H9 (cell line): Measurements from ENCODE around the gene MOB3A. TPM values are rescaled to one million over a fixed set of nuclear protein-coding genes. Genes with fewer than 3 reads are reported as not detected.

ENCODE experiments used
- DNase-seq: peaks from one replicate; pipeline ENCODE4 v3.0.0-alpha.2; 2017
- H2AFZ ChIP-seq: one replicate; pipeline ENCODE4 v1.6.1; 2013; ENCODE audit warnings: mild to moderate bottlenecking, low read length, control low read depth, moderate library complexity
- H2AK5ac ChIP-seq: 2 replicates; pipeline ENCODE4 v1.6.1; 2013; ENCODE audit warnings: low read length, control low read depth, mixed read lengths; ENCODE audit not compliant: insufficient read length
- H2BK120ac ChIP-seq: one replicate; pipeline ENCODE4 v1.6.1; 2013; ENCODE audit warnings: low read depth, mild to moderate bottlenecking, low read length, control low read depth, inconsistent platforms; ENCODE audit not compliant: poor library complexity, severe bottlenecking
- H2BK12ac ChIP-seq: 2 replicates; pipeline ENCODE4 v1.6.1; 2013; ENCODE audit warnings: low read length, control low read depth, mixed read lengths, low read depth; ENCODE audit not compliant: insufficient read length
- H2BK15ac ChIP-seq: 2 replicates; pipeline ENCODE4 v1.6.1; 2013; ENCODE audit warnings: low read depth, low read length, control low read depth
- H2BK20ac ChIP-seq: one replicate; pipeline ENCODE4 v1.6.1; 2013; ENCODE audit warnings: low read depth, mild to moderate bottlenecking, low read length, control low read depth, inconsistent platforms; ENCODE audit not compliant: poor library complexity, severe bottlenecking
- H2BK5ac ChIP-seq: 2 replicates; pipeline ENCODE4 v1.6.1; 2013; ENCODE audit warnings: low read length, control low read depth, mixed read lengths; ENCODE audit not compliant: insufficient read length
- H3K14ac ChIP-seq: 2 replicates; pipeline ENCODE4 v1.6.1; 2013; ENCODE audit warnings: low read length, control low read depth; ENCODE audit not compliant: insufficient read depth
- H3K18ac ChIP-seq: 2 replicates; pipeline ENCODE4 v1.6.1; 2013; ENCODE audit warnings: low read depth, mild to moderate bottlenecking, mixed read lengths, low read length, control low read depth; ENCODE audit not compliant: insufficient read length
- H3K23ac ChIP-seq: 2 replicates; pipeline ENCODE4 v1.6.1; 2013; ENCODE audit warnings: low read length, control low read depth, mixed read lengths, low read depth; ENCODE audit not compliant: insufficient read length
- H3K23me2 ChIP-seq: 2 replicates; pipeline ENCODE4 v1.6.1; 2013; ENCODE audit warnings: low read depth, mild to moderate bottlenecking, mixed read lengths, low read length, control low read depth; ENCODE audit not compliant: insufficient read length, poor library complexity, severe bottlenecking
- H3K27ac ChIP-seq: 2 replicates; pipeline ENCODE4 v1.5.1; 2013; ENCODE audit warnings: low read length, control low read depth, mixed read lengths, low read depth; ENCODE audit not compliant: insufficient read length
- H3K27me3 ChIP-seq: 2 replicates; pipeline ENCODE4 v1.6.1; 2013; ENCODE audit warnings: low read length, control low read depth, inconsistent platforms; ENCODE audit not compliant: insufficient read depth
- H3K4ac ChIP-seq: 2 replicates; pipeline ENCODE4 v1.6.1; 2013; ENCODE audit warnings: low read depth, mild to moderate bottlenecking, control low read depth, inconsistent platforms, low read length, moderate library complexity
- H3K4me1 ChIP-seq: 2 replicates; pipeline ENCODE4 v1.6.1; 2013; ENCODE audit warnings: low read length, control low read depth, inconsistent platforms; ENCODE audit not compliant: insufficient read depth
- H3K4me2 ChIP-seq: 2 replicates; pipeline ENCODE4 v1.6.1; 2013; ENCODE audit warnings: low read length, control low read depth, mixed read lengths; ENCODE audit not compliant: insufficient read length, insufficient read depth
- H3K56ac ChIP-seq: 2 replicates; pipeline ENCODE4 v1.6.1; 2013; ENCODE audit warnings: low read depth, mild to moderate bottlenecking, mixed read lengths, low read length, control low read depth; ENCODE audit not compliant: insufficient read length
- H3K79me1 ChIP-seq: 2 replicates; pipeline ENCODE4 v1.6.1; 2013; ENCODE audit warnings: low read depth, mild to moderate bottlenecking, moderate library complexity, low read length, control low read depth, inconsistent platforms; ENCODE audit not compliant: insufficient read depth, poor library complexity, severe bottlenecking
- H3K79me2 ChIP-seq: 2 replicates; pipeline ENCODE4 v1.6.1; 2013; ENCODE audit warnings: low read length, control low read depth, inconsistent platforms; ENCODE audit not compliant: insufficient read depth
- H3K9ac ChIP-seq: 2 replicates; pipeline ENCODE4 v1.6.1; 2013; ENCODE audit warnings: low read length, control low read depth, mixed read lengths; ENCODE audit not compliant: insufficient read length; ENCODE audit errors: extremely low read depth
- H3K9me3 ChIP-seq: one replicate; pipeline ENCODE4 v1.6.1; 2013; ENCODE audit warnings: low read depth, low read length, inconsistent platforms; ENCODE audit not compliant: control insufficient read depth
- H3T11ph ChIP-seq: one replicate; pipeline ENCODE4 v1.6.1; 2013; ENCODE audit warnings: mild to moderate bottlenecking, low read length, control low read depth, inconsistent platforms
- H4K20me1 ChIP-seq: one replicate; pipeline ENCODE4 v1.6.1; 2013; ENCODE audit not compliant: control insufficient read depth, insufficient read length, insufficient read depth
- H4K5ac ChIP-seq: 2 replicates; pipeline ENCODE4 v1.6.1; 2013; ENCODE audit warnings: low read depth, mild to moderate bottlenecking, mixed read lengths, low read length, control low read depth; ENCODE audit not compliant: insufficient read length
- H4K8ac ChIP-seq: replicated peaks from 2 replicates; pipeline ENCODE4 v1.6.1; 2013; ENCODE audit warnings: low read length, control low read depth, mixed read lengths, low read depth; ENCODE audit not compliant: insufficient read length
- H4K91ac ChIP-seq: 2 replicates; pipeline ENCODE4 v1.6.1; 2013; ENCODE audit warnings: low read depth, mild to moderate bottlenecking, moderate library complexity, mixed read lengths, low read length, control low read depth; ENCODE audit not compliant: insufficient read length
- H3K27ac Mint-ChIP-seq, 3 experiments: 2 replicates in 2 of 3; 3 replicates in 1 of 3; pipeline ENCODE4 v1.8.0; 2020 to 2021; ENCODE audit warnings: mixed read lengths in 3 of 3, mild to moderate bottlenecking in 1 of 3, moderate library complexity in 1 of 3
- H3K27me3 Mint-ChIP-seq: 2 replicates; pipeline ENCODE4 v1.8.0; 2021; ENCODE audit warnings: low read depth, mild to moderate bottlenecking, moderate library complexity, mixed read lengths
- H3K36me3 Mint-ChIP-seq, 3 experiments: 2 replicates in 2 of 3; 3 replicates in 1 of 3; pipeline ENCODE4 v1.8.0; 2020 to 2021; ENCODE audit warnings: low read depth in 3 of 3, mixed read lengths in 3 of 3; ENCODE audit not compliant: insufficient read depth in 1 of 3
- H3K4me1 Mint-ChIP-seq, 2 experiments: 2 replicates each; pipeline ENCODE4 v1.8.0; 2020; ENCODE audit warnings: mixed read lengths in 2 of 2
- H3K4me3 Mint-ChIP-seq, 2 experiments: 2 replicates in 1 of 2; 3 replicates in 1 of 2; pipeline ENCODE4 v1.8.0; 2020 to 2021; ENCODE audit warnings: mild to moderate bottlenecking in 2 of 2, mixed read lengths in 2 of 2, moderate library complexity in 1 of 2
- H3K9me3 Mint-ChIP-seq, 2 experiments: 2 replicates in 1 of 2; 3 replicates in 1 of 2; pipeline ENCODE4 v1.8.0; 2020; ENCODE audit warnings: mild to moderate bottlenecking in 2 of 2, mixed read lengths in 2 of 2, moderate library complexity in 1 of 2
- WGBS: extraction: QIAGEN DNeasy Blood & Tissue Kit; methylation state at CpG from one replicate; pipeline ENCODE4 v1.1.7; 2013; ENCODE audit warnings: missing lambda C conversion rate, low lambda C conversion rate, mixed read lengths; ENCODE audit not compliant: insufficient read length; ENCODE audit errors: extremely low coverage; 5-methylcytosine and 5-hydroxymethylcytosine counted together
- total RNA-seq: library from RNA; stranded (reverse); gene quantifications from 2 replicates; pipeline ENCODE4 v1.2.1, GENCODE V29; 2021
- TF ChIP-seq, protein P1 (sequence below): fragments of 200-600 bp; sonication (generic); conservative IDR thresholded peaks from 3 replicates; pipeline ENCODE4 v1.8.0; 2021; ENCODE audit warnings: antibody characterized with exemption, mild to moderate bottlenecking

The MOB3A gene
- total RNA-seq, 1 experiment from 2014 or later, result 11.5 TPM

DNA sequence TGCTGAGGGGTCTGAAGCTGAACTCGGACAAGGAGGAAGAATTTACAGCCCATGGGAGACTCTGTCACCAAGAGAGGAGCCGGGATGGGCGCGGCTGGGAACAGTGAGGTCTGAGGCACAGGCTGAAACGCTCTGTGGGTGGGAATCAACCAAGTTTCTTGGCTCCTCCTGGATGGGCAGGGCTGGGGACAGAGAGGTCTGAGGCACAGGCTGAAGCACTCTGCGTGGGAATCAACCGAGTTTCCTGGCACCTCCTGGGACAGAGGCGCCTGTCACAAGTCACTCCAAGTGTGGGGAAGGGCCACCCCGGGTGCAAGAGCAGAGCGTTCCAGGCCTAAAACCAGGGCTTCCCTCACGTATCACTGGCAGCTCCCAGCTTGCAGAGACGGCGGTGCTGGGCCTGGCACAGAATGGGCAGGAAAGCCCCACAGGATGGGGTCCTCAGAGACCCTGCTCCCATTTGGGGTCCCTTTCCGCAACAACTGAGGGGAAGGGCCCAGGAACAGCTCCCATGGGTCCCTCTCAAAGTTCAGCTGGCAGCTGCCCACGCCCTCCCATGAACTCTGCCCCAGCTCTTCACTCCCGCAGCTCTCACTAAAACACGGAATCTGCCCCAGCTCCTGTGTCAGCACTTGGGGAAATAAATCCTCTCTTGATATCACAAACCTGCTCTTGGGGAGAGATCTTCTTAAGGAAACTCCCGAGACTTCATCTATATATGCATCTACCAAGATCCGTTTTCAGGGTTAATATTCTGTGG is 36.8 kb upstream of the MOB3A start:
- H3K4me2 ChIP-seq, result no peak overlapping the region
- no peak overlapping the region for H4K5ac ChIP-seq
- TF ChIP-seq, protein P1, sequence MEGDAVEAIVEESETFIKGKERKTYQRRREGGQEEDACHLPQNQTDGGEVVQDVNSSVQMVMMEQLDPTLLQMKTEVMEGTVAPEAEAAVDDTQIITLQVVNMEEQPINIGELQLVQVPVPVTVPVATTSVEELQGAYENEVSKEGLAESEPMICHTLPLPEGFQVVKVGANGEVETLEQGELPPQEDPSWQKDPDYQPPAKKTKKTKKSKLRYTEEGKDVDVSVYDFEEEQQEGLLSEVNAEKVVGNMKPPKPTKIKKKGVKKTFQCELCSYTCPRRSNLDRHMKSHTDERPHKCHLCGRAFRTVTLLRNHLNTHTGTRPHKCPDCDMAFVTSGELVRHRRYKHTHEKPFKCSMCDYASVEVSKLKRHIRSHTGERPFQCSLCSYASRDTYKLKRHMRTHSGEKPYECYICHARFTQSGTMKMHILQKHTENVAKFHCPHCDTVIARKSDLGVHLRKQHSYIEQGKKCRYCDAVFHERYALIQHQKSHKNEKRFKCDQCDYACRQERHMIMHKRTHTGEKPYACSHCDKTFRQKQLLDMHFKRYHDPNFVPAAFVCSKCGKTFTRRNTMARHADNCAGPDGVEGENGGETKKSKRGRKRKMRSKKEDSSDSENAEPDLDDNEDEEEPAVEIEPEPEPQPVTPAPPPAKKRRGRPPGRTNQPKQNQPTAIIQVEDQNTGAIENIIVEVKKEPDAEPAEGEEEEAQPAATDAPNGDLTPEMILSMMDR, result no peak
- H3K4ac ChIP-seq, result no peak overlapping the region
- Mint-ChIP-seq H3K27me3 (no peaks in the 10 kb centered on the region), H3K4me1 (no peaks in the 10 kb centered on the region), H3K9me3 (no peaks in the 10 kb centered on the region), H3K27ac (peak overlapping the region in 1 of 3 experiments; percentile 63; a peak in 2 of 7 replicates), H3K4me3 (no peak overlapping the region), H3K36me3 (peaks cover 18 to 61% (median 55%) of the 10 kb centered on the region in 3 experiments; a peak in 6 of 7 replicates)
- H3K56ac ChIP-seq, result no peak overlapping the region
- no peak for DNase-seq
- H3T11ph ChIP-seq, result no peak overlapping the region
- no peak overlapping the region for H2BK120ac ChIP-seq
- no CpG with 5 or more reads among the region's 19 CpGs for WGBS
- no peaks in the 10 kb centered on the region for H3K23me2 ChIP-seq
- H2BK5ac ChIP-seq, result no peak overlapping the region
- no peaks in the 10 kb centered on the region for H3K79me2 ChIP-seq
- H2BK15ac ChIP-seq, result no peak overlapping the region
- H4K91ac ChIP-seq, result no peak overlapping the region
- H3K9ac ChIP-seq, result no peak overlapping the region
- H2AK5ac ChIP-seq, result no peak overlapping the region
- H3K18ac ChIP-seq, result no peak overlapping the region
- H4K20me1 ChIP-seq, result no peaks in the 10 kb centered on the region
- no peaks in the 10 kb centered on the region for H3K79me1 ChIP-seq
- H3K9me3 ChIP-seq, result no peaks in the 10 kb centered on the region
- H3K4me1 ChIP-seq, result no peaks in the 10 kb centered on the region
- H2BK20ac ChIP-seq, result no peak overlapping the region
- H2AFZ ChIP-seq, result no peak overlapping the region
- no peak overlapping the region for H4K8ac ChIP-seq
- no peak overlapping the region for H2BK12ac ChIP-seq
- no peak overlapping the region for H3K23ac ChIP-seq
- H3K14ac ChIP-seq, result no peak overlapping the region
- no peak overlapping the region for H3K27ac ChIP-seq
- no peaks in the 10 kb centered on the region for H3K27me3 ChIP-seq
